Measurements from ENCODE around the gene NOXA1. TPM values are rescaled to one million over a fixed set of nuclear protein-coding genes. Genes with fewer than 3 reads are reported as not detected.
"Not testable (repeated sequence)": the region's sequence is repeated elsewhere in the genome, so short reads cannot be mapped to it uniquely, and the experiment has no call there.

The NOXA1 gene
- polyA plus RNA-seq, 3 donors: 2.0 to 6.8 (median 3.1) TPM

- H3K27ac ChIP-seq (ENCODE audit: low read depth, low read length): no peak overlapping the region
- WGBS, 3 donors: 64 to 83% (median 73%) methylated on average over 21 of the region's 21 CpGs
These were observed 23.8 kb downstream of the NOXA1 start for GRCh38 chr9:137446851-137447471.

- WGBS, 3 donors: 80 to 89% (median 84%) methylated on average over 25 to 27 of the region's 27 CpGs
- no peak overlapping the region for H3K27ac ChIP-seq (ENCODE audit: low read depth, low read length)
These were observed 24.8 kb downstream of the NOXA1 start for GRCh38 chr9:137447722-137448601.

- WGBS, 3 donors: 85 to 90% (median 89%) methylated on average over 13 to 16 of the region's 16 CpGs
- H3K27ac ChIP-seq (ENCODE audit: low read depth, low read length): no peak overlapping the region
These were observed 25.4 kb downstream of the NOXA1 start for GRCh38 chr9:137448602-137448962.

- no peak overlapping the region for H3K27ac ChIP-seq (ENCODE audit: low read depth, low read length)
- 87 to 90% (median 89%) methylated on average over 35 to 36 of the region's 36 CpGs for WGBS, 3 donors
These were observed 26.1 kb downstream of the NOXA1 start for GRCh38 chr9:137449081-137449844.

- no peak overlapping the region for H3K27ac ChIP-seq (ENCODE audit: low read depth, low read length)
- 82 to 94% (median 82%) methylated on average over 16 to 18 of the region's 18 CpGs for WGBS, 3 donors
These were observed 26.8 kb downstream of the NOXA1 start for GRCh38 chr9:137449931-137450538.

- WGBS, 3 donors: 64 to 82% (median 72%) methylated on average over 21 to 22 of the region's 24 CpGs
- not testable (repeated sequence) for H3K27ac ChIP-seq (ENCODE audit: low read depth, low read length)
These were observed 27.5 kb downstream of the NOXA1 start for GRCh38 chr9:137450539-137451222.

GRCh38 chr9:137451264-137452005 is 28.2 kb downstream of the NOXA1 start:
- not testable (repeated sequence) for H3K27ac ChIP-seq (ENCODE audit: low read depth, low read length)
- WGBS, 3 donors: 61 to 75% (median 71%) methylated on average over 13 to 15 of the region's 31 CpGs

GRCh38 chr9:137452006-137452760 is 29.0 kb downstream of the NOXA1 start:
- WGBS, 3 donors: 83 to 92% (median 84%) methylated on average over 16 to 17 of the region's 17 CpGs

GRCh38 chr9:137452761-137453642 is 29.8 kb downstream of the NOXA1 start:
- no peak overlapping the region for H3K27ac ChIP-seq (ENCODE audit: low read depth, low read length)
- WGBS, 3 donors: 84 to 86% (median 85%) methylated on average over 36 to 43 of the region's 43 CpGs

More at GRCh38 chr9:137452006-137452760, 29.0 kb downstream of the NOXA1 start:
- no peak overlapping the region for H3K27ac ChIP-seq (ENCODE audit: low read depth, low read length)

- H3K27ac ChIP-seq (ENCODE audit: low read depth, low read length): no peak overlapping the region
These were observed 30.5 kb downstream of the NOXA1 start for GRCh38 chr9:137453643-137454081.

GRCh38 chr9:137454145-137454596 is 31.0 kb downstream of the NOXA1 start:
- 8 to 26% (median 14%) methylated on average over 13 to 22 of the region's 24 CpGs for WGBS, 3 donors
- H3K27ac ChIP-seq (ENCODE audit: low read depth, low read length): no peak overlapping the region

More at GRCh38 chr9:137453643-137454081, 30.5 kb downstream of the NOXA1 start:
- 20 to 32% (median 30%) methylated on average over 25 of the region's 25 CpGs for WGBS, 3 donors

GRCh38 chr9:137454597-137455358 is 31.6 kb downstream of the NOXA1 start:
- WGBS, 3 donors: 55 to 63% (median 56%) methylated on average over 30 of the region's 30 CpGs
- H3K27ac ChIP-seq (ENCODE audit: low read depth, low read length): no peak overlapping the region

- WGBS, 3 donors: 89 to 93% (median 89%) methylated on average over 17 to 18 of the region's 18 CpGs
- H3K27ac ChIP-seq (ENCODE audit: low read depth, low read length): no peak overlapping the region
These were observed 32.3 kb downstream of the NOXA1 start for GRCh38 chr9:137455359-137455991.

- no peak overlapping the region for H3K27ac ChIP-seq (ENCODE audit: low read depth, low read length)
- 79 to 89% (median 79%) methylated on average over 12 of the region's 12 CpGs for WGBS, 3 donors
These were observed 33.1 kb downstream of the NOXA1 start for GRCh38 chr9:137456061-137456863.
